ENCODE measurements around the gene TOX4. TPM values are rescaled to one million over a fixed set of nuclear protein-coding genes. Genes with fewer than 3 reads are reported as not detected.
A peak's percentile ranks its signal among the peaks of the same experiment; 100 is the strongest.

TOX4 gene
- total and polyA plus RNA-seq, 9 of the 15 experiments (the other 6 are each of a cell fraction or from before 2014, with no cell fraction given) = 9.9 to 76.5 (median 41.0) TPM

GRCh38 chr14:21437063-21437901 is 39.7 kb upstream of the TOX4 start (continued):
- TF ChIP-seq ZNF583 (CRISPR knock-in tag; IDR thresholded peaks at IDR 0.05) (no peak), ZNF639 (CRISPR knock-in tag; conservative IDR thresholded peaks at IDR 0.05 in 1 of 2, IDR thresholded peaks at IDR 0.05 in 1 of 2) (no peak), BDP1 (IDR thresholded peaks at IDR 0.05; ENCODE audit: insufficient read depth, insufficient read length) (no peak), PCBP1 (IDR thresholded peaks at IDR 0.05; ENCODE audit: low read depth, low read length, poor library complexity, severe bottlenecking) (no peak), SUPT5H (IDR thresholded peaks at IDR 0.05) (peak; percentile 67), NEUROD1 (IDR thresholded peaks at IDR 0.05; ENCODE audit: borderline replicate concordance, low read depth, low read length, partially characterized antibody) (peak; percentile 94), PHTF2 (CRISPR knock-in tag; IDR thresholded peaks at IDR 0.05) (no peak), ZNF224 (CRISPR knock-in tag; IDR thresholded peaks at IDR 0.05) (no peak), NFE2 (IDR thresholded peaks at IDR 0.05; ENCODE audit: low read depth) (no peak), ZNF316 (IDR thresholded peaks at IDR 0.05) (no peak), GABPB1 (CRISPR knock-in tag; IDR thresholded peaks at IDR 0.05) (peak; percentile 63; the same call in 1 of the 2 replicates), KAT7 (CRISPR knock-in tag; IDR thresholded peaks at IDR 0.05; ENCODE audit: borderline replicate concordance) (peak; percentile 47; the same call in 1 of the 2 replicates), CBFA2T3 (IDR thresholded peaks at IDR 0.05) (no peak), MTA2 (IDR thresholded peaks at IDR 0.05; ENCODE audit: low read depth) (no peak), ZNF589 (CRISPR knock-in tag; IDR thresholded peaks at IDR 0.05; ENCODE audit: low read depth) (no peak), UBTF (IDR thresholded peaks at IDR 0.05; ENCODE audit: borderline replicate concordance in 1 of 2, low read depth in 2 of 2, low read length in 2 of 2) (no peak; a peak in 1 of 4 replicates), FOXA3 (CRISPR knock-in tag; conservative IDR thresholded peaks at IDR 0.05 in 1 of 2, IDR thresholded peaks at IDR 0.05 in 1 of 2) (peak in 1 of 2 experiments; percentile 43; a peak in 1 of 4 replicates), KDM4B (IDR thresholded peaks at IDR 0.05; ENCODE audit: borderline replicate concordance in 2 of 2, low read depth in 1 of 2) (no peak)
- TF ChIP-seq, protein P1, sequence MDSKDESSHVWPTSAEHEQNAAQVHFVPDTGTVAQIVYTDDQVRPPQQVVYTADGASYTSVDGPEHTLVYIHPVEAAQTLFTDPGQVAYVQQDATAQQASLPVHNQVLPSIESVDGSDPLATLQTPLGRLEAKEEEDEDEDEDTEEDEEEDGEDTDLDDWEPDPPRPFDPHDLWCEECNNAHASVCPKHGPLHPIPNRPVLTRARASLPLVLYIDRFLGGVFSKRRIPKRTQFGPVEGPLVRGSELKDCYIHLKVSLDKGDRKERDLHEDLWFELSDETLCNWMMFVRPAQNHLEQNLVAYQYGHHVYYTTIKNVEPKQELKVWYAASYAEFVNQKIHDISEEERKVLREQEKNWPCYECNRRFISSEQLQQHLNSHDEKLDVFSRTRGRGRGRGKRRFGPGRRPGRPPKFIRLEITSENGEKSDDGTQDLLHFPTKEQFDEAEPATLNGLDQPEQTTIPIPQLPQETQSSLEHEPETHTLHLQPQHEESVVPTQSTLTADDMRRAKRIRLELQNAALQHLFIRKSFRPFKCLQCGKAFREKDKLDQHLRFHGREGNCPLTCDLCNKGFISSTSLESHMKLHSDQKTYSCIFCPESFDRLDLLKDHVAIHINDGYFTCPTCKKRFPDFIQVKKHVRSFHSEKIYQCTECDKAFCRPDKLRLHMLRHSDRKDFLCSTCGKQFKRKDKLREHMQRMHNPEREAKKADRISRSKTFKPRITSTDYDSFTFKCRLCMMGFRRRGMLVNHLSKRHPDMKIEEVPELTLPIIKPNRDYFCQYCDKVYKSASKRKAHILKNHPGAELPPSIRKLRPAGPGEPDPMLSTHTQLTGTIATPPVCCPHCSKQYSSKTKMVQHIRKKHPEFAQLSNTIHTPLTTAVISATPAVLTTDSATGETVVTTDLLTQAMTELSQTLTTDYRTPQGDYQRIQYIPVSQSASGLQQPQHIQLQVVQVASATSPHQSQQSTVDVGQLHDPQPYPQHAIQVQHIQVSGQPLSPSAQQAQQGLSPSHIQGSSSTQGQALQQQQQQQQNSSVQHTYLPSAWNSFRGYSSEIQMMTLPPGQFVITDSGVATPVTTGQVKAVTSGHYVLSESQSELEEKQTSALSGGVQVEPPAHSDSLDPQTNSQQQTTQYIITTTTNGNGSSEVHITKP (IDR thresholded peaks at IDR 0.05; ENCODE audit: partially characterized antibody) = peak; percentile 93
